HEK293 (cell line): ENCODE measurements around the gene SLC1A3.

Source experiments
- GLI4 ChIP-seq: fragments of 450-650 bp; formaldehyde crosslinking; IDR thresholded peaks from 2 replicates; pipeline ENCODE4 v1.5.1; 2016; ENCODE audit warnings: missing biosample characterization, missing genetic modification characterization
- REPIN1 ChIP-seq: fragments of 450-650 bp; formaldehyde crosslinking; IDR thresholded peaks from 2 replicates; pipeline ENCODE4 v1.5.1; 2017; ENCODE audit warnings: missing biosample characterization, missing genetic modification characterization, low read depth
- SP2 ChIP-seq: fragments of 450-650 bp; formaldehyde crosslinking; IDR thresholded peaks from 2 replicates; pipeline ENCODE4 v1.5.1; 2016; ENCODE audit warnings: missing biosample characterization, missing genetic modification characterization
- SP3 ChIP-seq: fragments of 450-650 bp; formaldehyde crosslinking; IDR thresholded peaks from 2 replicates; pipeline ENCODE4 v1.5.1; 2016; ENCODE audit warnings: missing biosample characterization, missing genetic modification characterization
- WT1 ChIP-seq: fragments of 450-650 bp; formaldehyde crosslinking; IDR thresholded peaks from 2 replicates; pipeline ENCODE4 v1.5.1; 2016; ENCODE audit warnings: missing biosample characterization, missing genetic modification characterization
- ZBTB1 ChIP-seq: fragments of 450-650 bp; formaldehyde crosslinking; IDR thresholded peaks from 2 replicates; pipeline ENCODE4 v1.5.1; 2016; ENCODE audit warnings: missing biosample characterization, missing genetic modification characterization
- ZBTB7A ChIP-seq: fragments of 450-650 bp; formaldehyde crosslinking; IDR thresholded peaks from 2 replicates; pipeline ENCODE4 v1.5.1; 2016; ENCODE audit warnings: low read depth, missing biosample characterization, missing genetic modification characterization
- ZNF521 ChIP-seq: fragments of 450-650 bp; formaldehyde crosslinking; IDR thresholded peaks from 2 replicates; pipeline ENCODE4 v1.5.1; 2017; ENCODE audit warnings: missing biosample characterization, mild to moderate bottlenecking, missing genetic modification characterization
- ZNF530 ChIP-seq: fragments of 450-650 bp; formaldehyde crosslinking; IDR thresholded peaks from 2 replicates; pipeline ENCODE4 v1.5.1; 2016; ENCODE audit warnings: low read depth, missing biosample characterization, missing genetic modification characterization
- TF ChIP-seq, protein P1 (sequence below): fragments of 450-650 bp; formaldehyde crosslinking; IDR thresholded peaks from 2 replicates; pipeline ENCODE4 v1.5.1; 2016; ENCODE audit warnings: missing biosample characterization, missing genetic modification characterization
- TF ChIP-seq, protein P2 (sequence below): fragments of 450-650 bp; formaldehyde crosslinking; IDR thresholded peaks from 2 replicates; pipeline ENCODE4 v1.5.1; 2016; ENCODE audit warnings: missing biosample characterization, missing genetic modification characterization
- TF ChIP-seq, protein P3 (sequence below): fragments of 450-650 bp; formaldehyde crosslinking; IDR thresholded peaks from 2 replicates; pipeline ENCODE4 v1.5.1; 2016; ENCODE audit warnings: missing biosample characterization, missing genetic modification characterization, low read depth

DNA sequence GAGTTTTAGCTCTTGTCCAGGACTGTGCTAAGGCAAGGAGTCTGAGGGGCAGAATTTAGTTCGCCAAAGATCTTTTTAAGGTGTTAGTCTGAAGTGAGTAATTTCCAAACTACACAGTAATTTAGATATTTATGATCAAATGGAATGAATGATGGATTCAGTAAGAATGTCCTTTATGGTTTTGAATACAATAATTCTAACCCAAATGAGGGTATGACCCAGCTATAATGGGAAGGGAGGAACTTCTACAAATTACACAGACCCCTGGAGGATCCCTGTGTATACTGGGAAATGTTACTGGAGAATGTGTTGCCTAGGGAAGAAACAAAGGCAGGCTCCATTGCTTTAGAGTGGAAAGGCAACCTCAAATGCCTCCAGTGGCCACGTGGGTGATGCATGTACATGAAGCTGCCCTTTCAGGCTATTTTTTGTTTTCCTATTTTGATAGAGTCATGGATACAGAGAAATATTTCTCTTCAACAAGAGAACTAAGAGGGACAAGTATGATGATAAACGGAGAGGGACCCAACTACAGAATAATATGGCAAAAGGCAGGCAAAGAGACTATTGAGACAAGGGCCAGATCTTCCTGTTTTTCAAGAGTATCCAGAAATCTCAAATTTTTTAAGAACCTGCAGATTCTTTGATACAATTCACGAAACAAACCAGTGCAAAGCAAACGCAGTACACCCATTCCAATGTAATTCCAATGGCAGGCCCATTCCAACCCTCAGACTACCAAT, 25.4 kb downstream of the SLC1A3 start:
- TF ChIP-seq, protein P1, sequence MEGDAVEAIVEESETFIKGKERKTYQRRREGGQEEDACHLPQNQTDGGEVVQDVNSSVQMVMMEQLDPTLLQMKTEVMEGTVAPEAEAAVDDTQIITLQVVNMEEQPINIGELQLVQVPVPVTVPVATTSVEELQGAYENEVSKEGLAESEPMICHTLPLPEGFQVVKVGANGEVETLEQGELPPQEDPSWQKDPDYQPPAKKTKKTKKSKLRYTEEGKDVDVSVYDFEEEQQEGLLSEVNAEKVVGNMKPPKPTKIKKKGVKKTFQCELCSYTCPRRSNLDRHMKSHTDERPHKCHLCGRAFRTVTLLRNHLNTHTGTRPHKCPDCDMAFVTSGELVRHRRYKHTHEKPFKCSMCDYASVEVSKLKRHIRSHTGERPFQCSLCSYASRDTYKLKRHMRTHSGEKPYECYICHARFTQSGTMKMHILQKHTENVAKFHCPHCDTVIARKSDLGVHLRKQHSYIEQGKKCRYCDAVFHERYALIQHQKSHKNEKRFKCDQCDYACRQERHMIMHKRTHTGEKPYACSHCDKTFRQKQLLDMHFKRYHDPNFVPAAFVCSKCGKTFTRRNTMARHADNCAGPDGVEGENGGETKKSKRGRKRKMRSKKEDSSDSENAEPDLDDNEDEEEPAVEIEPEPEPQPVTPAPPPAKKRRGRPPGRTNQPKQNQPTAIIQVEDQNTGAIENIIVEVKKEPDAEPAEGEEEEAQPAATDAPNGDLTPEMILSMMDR, result no peak
- TF ChIP-seq ZNF521 (no peak), ZNF530 (tag by site-specific recombination) (no peak), ZBTB1 (tag by site-specific recombination) (no peak), WT1 (tag by site-specific recombination) (no peak), ZBTB7A (no peak), GLI4 (tag by site-specific recombination) (no peak), SP3 (tag by site-specific recombination) (no peak), SP2 (no peak), REPIN1 (tag by site-specific recombination) (no peak)
- TF ChIP-seq, protein P2, sequence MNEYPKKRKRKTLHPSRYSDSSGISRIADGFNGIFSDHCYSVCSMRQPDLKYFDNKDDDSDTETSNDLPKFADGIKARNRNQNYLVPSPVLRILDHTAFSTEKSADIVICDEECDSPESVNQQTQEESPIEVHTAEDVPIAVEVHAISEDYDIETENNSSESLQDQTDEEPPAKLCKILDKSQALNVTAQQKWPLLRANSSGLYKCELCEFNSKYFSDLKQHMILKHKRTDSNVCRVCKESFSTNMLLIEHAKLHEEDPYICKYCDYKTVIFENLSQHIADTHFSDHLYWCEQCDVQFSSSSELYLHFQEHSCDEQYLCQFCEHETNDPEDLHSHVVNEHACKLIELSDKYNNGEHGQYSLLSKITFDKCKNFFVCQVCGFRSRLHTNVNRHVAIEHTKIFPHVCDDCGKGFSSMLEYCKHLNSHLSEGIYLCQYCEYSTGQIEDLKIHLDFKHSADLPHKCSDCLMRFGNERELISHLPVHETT (tag by site-specific recombination), result no peak
- TF ChIP-seq, protein P3, sequence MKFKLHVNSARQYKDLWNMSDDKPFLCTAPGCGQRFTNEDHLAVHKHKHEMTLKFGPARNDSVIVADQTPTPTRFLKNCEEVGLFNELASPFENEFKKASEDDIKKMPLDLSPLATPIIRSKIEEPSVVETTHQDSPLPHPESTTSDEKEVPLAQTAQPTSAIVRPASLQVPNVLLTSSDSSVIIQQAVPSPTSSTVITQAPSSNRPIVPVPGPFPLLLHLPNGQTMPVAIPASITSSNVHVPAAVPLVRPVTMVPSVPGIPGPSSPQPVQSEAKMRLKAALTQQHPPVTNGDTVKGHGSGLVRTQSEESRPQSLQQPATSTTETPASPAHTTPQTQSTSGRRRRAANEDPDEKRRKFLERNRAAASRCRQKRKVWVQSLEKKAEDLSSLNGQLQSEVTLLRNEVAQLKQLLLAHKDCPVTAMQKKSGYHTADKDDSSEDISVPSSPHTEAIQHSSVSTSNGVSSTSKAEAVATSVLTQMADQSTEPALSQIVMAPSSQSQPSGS (tag by site-specific recombination), result no peak
